ENCODE results near the gene GMDS. TPM values are rescaled to one million over a fixed set of nuclear protein-coding genes. Genes with fewer than 3 reads are reported as not detected.

Gene GMDS
- total RNA-seq, 4 donors from 2014 or later = 9.5 to 32.8 (median 22.4) TPM

- no peak for TF ChIP-seq POLR2A (IDR thresholded peaks at IDR 0.05)
- no peak for TF ChIP-seq CTCF (IDR thresholded peaks at IDR 0.05)
- Histone ChIP-seq H3K27me3 (peaks cover 25% of the 10 kb centered on the region), H3K4me1 (peaks cover 13 to 25% of the 10 kb centered on the region in 2 donors), H3K36me3 (no peaks in the 10 kb centered on the region), H3K9me3 (no peaks in the 10 kb centered on the region), H3K27ac (no peak overlapping the region), H3K4me3 (replicated peaks in 1 of 3) (no peak overlapping the region)
- DNase-seq = no peak
- intact Hi-C loops (cut with DNase I) = loop anchor here (5.0 kb wide), 1 partner anchor 592 kb away; no protein-coding TSS in a partner anchor
- 76 to 82% methylated on average over 15 of the region's 15 CpGs for WGBS, 2 donors
Observed at GRCh38 chr6:1600764-1601157, 644.6 kb downstream of the GMDS start.

- Histone ChIP-seq H3K4me1 (peaks cover 12 to 20% of the 10 kb centered on the region in 2 donors), H3K36me3 (no peaks in the 10 kb centered on the region), H3K9me3 (no peaks in the 10 kb centered on the region), H3K27ac (no peak overlapping the region), H3K27me3 (peaks cover 19% of the 10 kb centered on the region), H3K4me3 (replicated peaks in 1 of 3) (no peak overlapping the region)
- no peak for DNase-seq
- WGBS, 2 donors = 81 to 85% methylated on average over 3 of the region's 3 CpGs
- TF ChIP-seq CTCF (IDR thresholded peaks at IDR 0.05) (no peak), POLR2A (IDR thresholded peaks at IDR 0.05) (no peak)
- intact Hi-C loops (cut with DNase I) = loop anchor here (5.0 kb wide), 1 partner anchor 592 kb away; no protein-coding TSS in a partner anchor
Observed at GRCh38 chr6:1600063-1600763, 645.2 kb downstream of the GMDS start.

GRCh38 chr6:1599469-1599868, 645.9 kb downstream of the GMDS start:
- peaks cover 12% of the 10 kb centered on the region for H3K27me3 ChIP-seq
- H3K9me3 ChIP-seq = no peaks in the 10 kb centered on the region
- H3K4me1 ChIP-seq = peaks cover 4 to 13% of the 10 kb centered on the region in 2 donors
- no peak overlapping the region for H3K27ac ChIP-seq
- H3K4me3 ChIP-seq (replicated peaks in 1 of 3) = no peak overlapping the region
- TF ChIP-seq CTCF (IDR thresholded peaks at IDR 0.05) (no peak), POLR2A (IDR thresholded peaks at IDR 0.05) (no peak)
- DNase-seq = no peak
- intact Hi-C loops (cut with DNase I) = loop anchor here (5.0 to 10.0 kb wide), 3 partner anchors 753 to 1033 kb away; no protein-coding TSS in a partner anchor
- no peaks in the 10 kb centered on the region for H3K36me3 ChIP-seq
- WGBS, 2 donors = 92 to 93% methylated on average over 10 of the region's 10 CpGs

- Histone ChIP-seq H3K9me3 (no peaks in the 10 kb centered on the region), H3K4me3 (replicated peaks in 1 of 3) (no peak overlapping the region), H3K27me3 (peaks cover 9% of the 10 kb centered on the region), H3K4me1 (peaks cover 0 to 7% of the 10 kb centered on the region in 2 donors), H3K36me3 (no peaks in the 10 kb centered on the region), H3K27ac (no peak overlapping the region)
- intact Hi-C loops (cut with DNase I) = loop anchor here (5.0 to 10.0 kb wide), 3 partner anchors 753 to 1033 kb away; no protein-coding TSS in a partner anchor
- no peak for TF ChIP-seq POLR2A (IDR thresholded peaks at IDR 0.05)
- no peak for TF ChIP-seq CTCF (IDR thresholded peaks at IDR 0.05)
- WGBS, 2 donors = 83 to 95% methylated on average over 20 to 22 of the region's 24 CpGs
- DNase-seq = no peak
Observed at GRCh38 chr6:1598886-1599285, 646.5 kb downstream of the GMDS start.

- Histone ChIP-seq H3K4me1 (peaks cover 0 to 7% of the 10 kb centered on the region in 2 donors), H3K9me3 (no peaks in the 10 kb centered on the region), H3K36me3 (no peaks in the 10 kb centered on the region), H3K27me3 (peaks cover 5% of the 10 kb centered on the region), H3K27ac (no peak overlapping the region), H3K4me3 (replicated peaks in 1 of 3) (no peak overlapping the region)
- DNase-seq = no peak
- WGBS, 2 donors = 86 to 88% methylated on average over 10 of the region's 10 CpGs
- TF ChIP-seq POLR2A (IDR thresholded peaks at IDR 0.05) (no peak), CTCF (IDR thresholded peaks at IDR 0.05) (no peak)
- intact Hi-C loops (cut with DNase I) = loop anchor here (5.0 to 10.0 kb wide), 3 partner anchors 754 to 1034 kb away; no protein-coding TSS in a partner anchor
Observed at GRCh38 chr6:1598433-1598832, 647.0 kb downstream of the GMDS start.
